H1 (cell line): ENCODE measurements around the gene RNGTT. TPM values are rescaled to one million over a fixed set of nuclear protein-coding genes. Genes with fewer than 3 reads are reported as not detected.

Experiments
- CTCF ChIA-PET: fragments of 300-600 bp; sonication (Branson Sonifier 250); formaldehyde crosslinking; loops from one replicate; lab custom pipeline; 2021; ENCODE audit not compliant: partially characterized antibody; lab: Charles Lee
- POLR2A ChIA-PET: fragments of 300-600 bp; sonication (Branson Sonifier 250); formaldehyde crosslinking; loops from one replicate; lab custom pipeline; 2021; ENCODE audit warnings: inconsistent platforms; ENCODE audit not compliant: partially characterized antibody; lab: Charles Lee
- DNase-seq, 2 experiments: peaks; one replicate each; pipeline versions ENCODE4 v3.0.0 to v3.0.0-alpha.2; 2010 to 2022; ENCODE audit warnings: low spot score in 2 of 2, low read depth in 1 of 2, mixed read lengths in 1 of 2
- FAIRE-seq: peaks from 2 replicates; lab custom pipeline; 2011; peaks lifted over from hg19 to GRCh38; lab: Jason Lieb, UNC
- H2AFZ ChIP-seq: 2 replicates; pipeline ENCODE4 v1.8.1; 2012; ENCODE audit warnings: low read length, inconsistent platforms
- H2AK5ac ChIP-seq: 2 replicates; pipeline ENCODE4 v1.6.1; 2013; ENCODE audit warnings: low read depth, low read length
- H2BK120ac ChIP-seq: replicated peaks from 2 replicates; pipeline ENCODE3; 2013; ENCODE audit warnings: low read depth, low read length, inconsistent platforms
- H2BK12ac ChIP-seq: 2 replicates; pipeline ENCODE4 v1.6.1; 2013; ENCODE audit warnings: low read depth, low read length
- H2BK15ac ChIP-seq: 2 replicates; pipeline ENCODE4 v1.6.1; 2013; ENCODE audit warnings: low read length
- H2BK20ac ChIP-seq: 2 replicates; pipeline ENCODE4 v1.6.1; 2013; ENCODE audit warnings: low read length
- H2BK5ac ChIP-seq: 2 replicates; pipeline ENCODE4 v1.6.1; 2013; ENCODE audit warnings: low read depth, low read length
- H3K14ac ChIP-seq: 2 replicates; pipeline ENCODE4 v1.6.1; 2013; ENCODE audit warnings: inconsistent platforms; ENCODE audit not compliant: insufficient read length
- H3K18ac ChIP-seq: 2 replicates; pipeline ENCODE4 v1.6.1; 2013; ENCODE audit warnings: low read length; ENCODE audit errors: extremely low read depth
- H3K23ac ChIP-seq: 2 replicates; pipeline ENCODE4 v1.6.1; 2013; ENCODE audit warnings: inconsistent platforms; ENCODE audit not compliant: insufficient read length
- H3K23me2 ChIP-seq: 2 replicates; pipeline ENCODE4 v1.6.1; 2013; ENCODE audit warnings: low read depth, low read length
- H3K27ac ChIP-seq: 2 replicates; pipeline ENCODE4 v1.6.1; 2011; ENCODE audit warnings: low read depth, low read length, inconsistent platforms
- H3K27me3 ChIP-seq, 4 experiments: replicated peaks in 1 of 4; 1 replicate in 1 of 4; 2 replicates in 3 of 4; pipeline versions ENCODE4 v1.6.1 to v1.8.1; 2011 to 2013; ENCODE audit warnings: low read length in 3 of 4, mild to moderate bottlenecking in 3 of 4, inconsistent platforms in 2 of 4, mixed read lengths in 2 of 4, moderate library complexity in 1 of 4; ENCODE audit not compliant: control insufficient read depth in 3 of 4, insufficient read depth in 3 of 4; ENCODE audit errors: extremely low read depth in 1 of 4
- H3K36me3 ChIP-seq, 4 experiments: 2 replicates each; pipeline versions ENCODE4 v1.6.1 to v1.8.1; 2011 to 2013; ENCODE audit warnings: mild to moderate bottlenecking in 4 of 4, low read length in 3 of 4, moderate library complexity in 2 of 4, control low read depth in 1 of 4, inconsistent platforms in 1 of 4; ENCODE audit not compliant: insufficient read depth in 4 of 4, control insufficient read depth in 2 of 4
- H3K4ac ChIP-seq: replicated peaks from 2 replicates; pipeline ENCODE3; 2013; ENCODE audit warnings: low read length, low read depth, mixed read lengths, inconsistent platforms; ENCODE audit not compliant: insufficient read length
- H3K4me1 ChIP-seq, 4 experiments: replicated peaks in 1 of 4; 1 replicate in 1 of 4; 2 replicates in 3 of 4; pipeline versions ENCODE4 v1.6.1 to v1.8.1; 2011 to 2013; ENCODE audit warnings: low read length in 3 of 4, inconsistent platforms in 2 of 4, mixed read lengths in 1 of 4; ENCODE audit not compliant: insufficient read depth in 4 of 4, control insufficient read depth in 3 of 4
- H3K4me2 ChIP-seq, 2 experiments: 2 replicates each; pipeline versions ENCODE4 v1.6.1 to v1.8.1; 2011 to 2013; ENCODE audit warnings: low read depth in 2 of 2, low read length in 2 of 2, control low read depth in 1 of 2, inconsistent platforms in 1 of 2, mild to moderate bottlenecking in 1 of 2; ENCODE audit not compliant: insufficient read depth in 1 of 2
- H3K4me3 ChIP-seq, 4 experiments: fragments of 200-600, 300-600 bp in 1 of 4; sonication (generic), shearing (Covaris generic), sonication (Bioruptor Twin) in 1 of 4; 2 replicates each; pipeline versions ENCODE4 v1.5.1 to v1.8.1; 2011 to 2016; ENCODE audit warnings: low read length in 4 of 4, low read depth in 3 of 4, control low read depth in 2 of 4, inconsistent platforms in 2 of 4, mild to moderate bottlenecking in 2 of 4, mixed read lengths in 1 of 4, moderate library complexity in 1 of 4; ENCODE audit not compliant: insufficient read depth in 2 of 4; ENCODE audit errors: extremely low read depth in 1 of 4
- H3K56ac ChIP-seq: replicated peaks from 2 replicates; pipeline ENCODE3; 2013; ENCODE audit warnings: low read depth, mild to moderate bottlenecking, mixed read lengths, low read length, inconsistent platforms; ENCODE audit not compliant: insufficient read length
- H3K79me1 ChIP-seq: 2 replicates; pipeline ENCODE4 v1.6.1; 2013; ENCODE audit warnings: low read depth, low read length, control low read depth
- H3K79me2 ChIP-seq, 2 experiments: 2 replicates each; pipeline versions ENCODE4 v1.6.1 to v1.8.1; 2012 to 2013; ENCODE audit warnings: low read length in 2 of 2, mild to moderate bottlenecking in 2 of 2, inconsistent platforms in 1 of 2; ENCODE audit not compliant: insufficient read depth in 2 of 2, control insufficient read depth in 1 of 2
- H3K9ac ChIP-seq, 4 experiments: replicated peaks in 1 of 4; 1 replicate in 1 of 4; 2 replicates in 3 of 4; pipeline versions ENCODE4 v1.6.1 to v1.8.1; 2011 to 2013; ENCODE audit warnings: low read depth in 3 of 4, low read length in 3 of 4, control low read depth in 2 of 4, mild to moderate bottlenecking in 2 of 4, moderate library complexity in 2 of 4, inconsistent platforms in 1 of 4; ENCODE audit errors: extremely low read depth in 1 of 4
- H3K9me3 ChIP-seq, 2 experiments: 2 replicates each; pipeline versions ENCODE4 v1.6.1 to v1.8.1; 2012 to 2013; ENCODE audit warnings: mild to moderate bottlenecking in 2 of 2, moderate library complexity in 2 of 2, control low read depth in 1 of 2, inconsistent platforms in 1 of 2, low read depth in 1 of 2, low read length in 1 of 2, mixed read lengths in 1 of 2; ENCODE audit not compliant: insufficient read depth in 2 of 2
- H4K20me1 ChIP-seq, 2 experiments: replicated peaks in 1 of 2; 2 replicates each; pipeline versions ENCODE3 to v1.8.1; 2011 to 2013; ENCODE audit warnings: inconsistent platforms in 2 of 2, low read length in 2 of 2, mild to moderate bottlenecking in 1 of 2; ENCODE audit not compliant: insufficient read depth in 2 of 2, control insufficient read depth in 1 of 2
- H4K5ac ChIP-seq: 2 replicates; pipeline ENCODE4 v1.6.1; 2013; ENCODE audit warnings: low read length, low read depth, mixed read lengths, inconsistent platforms; ENCODE audit not compliant: insufficient read length
- H4K8ac ChIP-seq: 2 replicates; pipeline ENCODE4 v1.8.0; 2013; ENCODE audit warnings: mild to moderate bottlenecking, moderate library complexity, low read length, inconsistent platforms; ENCODE audit not compliant: insufficient read depth; ENCODE audit errors: extremely low read depth
- H4K91ac ChIP-seq: replicated peaks from 2 replicates; pipeline ENCODE3; 2013; ENCODE audit warnings: low read length, mixed read lengths, inconsistent platforms; ENCODE audit not compliant: insufficient read length
- ATF3 ChIP-seq: IDR thresholded peaks from 2 replicates; pipeline ENCODE4 v1.6.1; 2011; ENCODE audit warnings: low read depth, mild to moderate bottlenecking, low read length; ENCODE audit not compliant: insufficient read depth
- BRCA1 ChIP-seq: IDR thresholded peaks from 2 replicates; pipeline ENCODE4 v1.6.1; 2012; ENCODE audit warnings: low read depth, low read length, improper control_type of control experiment
- CBX8 ChIP-seq: fragments of 300-800, 300-1000 bp; sonication (generic); IDR thresholded peaks from 2 replicates; pipeline ENCODE4 v1.7.1; 2016; ENCODE audit warnings: low read depth, low read length, borderline replicate concordance
- CHD1 ChIP-seq: IDR thresholded peaks from 2 replicates; pipeline ENCODE4 v1.6.1; 2012; ENCODE audit warnings: low read depth, low read length, improper control_type of control experiment
- CHD2 ChIP-seq: IDR thresholded peaks from 2 replicates; pipeline ENCODE4 v1.6.1; 2012; ENCODE audit warnings: low read length, improper control_type of control experiment
- EGR1 ChIP-seq: IDR thresholded peaks from 2 replicates; pipeline ENCODE4 v1.6.1; 2011; ENCODE audit warnings: low read depth, low read length, borderline replicate concordance
- KDM1A ChIP-seq: fragments of 200-600, 300-600 bp; sonication (generic); IDR thresholded peaks from 2 replicates; pipeline ENCODE4 v1.7.1; 2016; ENCODE audit warnings: mild to moderate bottlenecking, low read length, borderline replicate concordance
- NRF1 ChIP-seq: IDR thresholded peaks from 2 replicates; pipeline ENCODE4 v1.6.1; 2011; ENCODE audit warnings: mild to moderate bottlenecking, low read depth, low read length, improper control_type of control experiment
- POLR2AphosphoS5 ChIP-seq: IDR thresholded peaks from 2 replicates; pipeline ENCODE4 v1.6.1; 2011; ENCODE audit warnings: low read depth, low read length
- SIRT6 ChIP-seq: IDR thresholded peaks from one replicate; pipeline ENCODE4 v1.7.1; 2012; ENCODE audit warnings: low read length, inconsistent platforms
- SP1 ChIP-seq: IDR thresholded peaks from 2 replicates; pipeline ENCODE4 v1.6.1; 2011; ENCODE audit warnings: low read depth, low read length
- SP4 ChIP-seq: IDR thresholded peaks from 2 replicates; pipeline ENCODE4 v1.6.1; 2012; ENCODE audit warnings: low read length, inconsistent platforms
- SRF ChIP-seq: IDR thresholded peaks from 2 replicates; pipeline ENCODE4 v1.6.1; 2011; ENCODE audit warnings: mild to moderate bottlenecking, low read depth, low read length, moderate library complexity
- ZNF274 ChIP-seq: IDR thresholded peaks from 2 replicates; pipeline ENCODE4 v1.7.0; 2012; ENCODE audit warnings: low read length, borderline replicate concordance; ENCODE audit errors: extremely low read depth
- WGBS, 2 experiments: shearing (Covaris generic) in 1 of 2; methylation state at CpG; one replicate each; pipeline versions ENCODE4 v1.1.6 to v1.1.7; 2013 to 2015; ENCODE audit warnings: low lambda C conversion rate in 2 of 2, mixed read lengths in 2 of 2, inconsistent platforms in 1 of 2, low coverage in 1 of 2, missing lambda C conversion rate in 1 of 2; ENCODE audit not compliant: insufficient replicate concordance in 2 of 2, insufficient coverage in 1 of 2, insufficient read length in 1 of 2; ENCODE audit errors: extremely low coverage in 1 of 2, missing lambda C conversion rate in 1 of 2; 5-methylcytosine and 5-hydroxymethylcytosine counted together
- polyA plus RNA-seq, 7 experiments: library from polyadenylated mRNA; depleted of rRNA in 3 of 7; stranded (reverse) in 5 of 7; unstranded in 2 of 7; fragments of >200 nt in 5 of 7; fragments of 200-250 nt in 2 of 7; gene quantifications; 1 replicate in 5 of 7; 2 replicates in 1 of 7; 4 replicates in 1 of 7; pipeline versions ENCODE4 v1.2.1 to v1.2.3, GENCODE V29; 2011 to 2013; ENCODE audit warnings: missing spikeins in 2 of 7, mixed read lengths in 2 of 7
- total RNA-seq: library from RNA; stranded (reverse); fragmentation: NEBNext Ultra II Directional; extraction: Animal tissue kit (Norgen Biotek cat#: 25700); gene quantifications from 2 replicates; pipeline ENCODE4 v1.2.1, GENCODE V29; 2021

Gene RNGTT
- total and polyA plus RNA-seq, 2 of the 8 experiments (the other 6 are each of a cell fraction or from before 2014, with no cell fraction given): 3.6 to 21.2 TPM

GRCh38 chr6:88953550-88954386, 9.7 kb downstream of the RNGTT start:
- CTCF ChIA-PET: interaction anchor here (1.2 kb wide), 1 partner anchor 9 kb away, joined by 3 read pairs; no protein-coding TSS in a partner anchor
- H3K18ac ChIP-seq: no peak overlapping the region
- H3K36me3 ChIP-seq: no peaks in the 10 kb centered on the region; a peak in 1 of 8 replicates
- H3K56ac ChIP-seq: no peak overlapping the region
- H3K14ac ChIP-seq: no peak overlapping the region
- H3K27me3 ChIP-seq: no peaks in the 10 kb centered on the region
- H3K9me3 ChIP-seq: no peaks in the 10 kb centered on the region
- WGBS, 2 experiments: 75% methylated on average over 2 of the region's 2 CpGs; no CpG with 5 or more reads in 1 of the 2 experiments
- no peak overlapping the region for H3K4me3 ChIP-seq
- no peak overlapping the region for H2BK5ac ChIP-seq
- H3K4ac ChIP-seq: no peak overlapping the region
- FAIRE-seq: no peak
- no peak overlapping the region for H3K4me2 ChIP-seq
- no peak overlapping the region for H2AFZ ChIP-seq
- peaks cover 2% of the 10 kb centered on the region; the same call in 1 of the 2 replicates for H3K79me1 ChIP-seq
- no peak overlapping the region for H2AK5ac ChIP-seq
- no peak overlapping the region for H2BK120ac ChIP-seq
- no peak overlapping the region for H4K8ac ChIP-seq
- no peak overlapping the region for H2BK20ac ChIP-seq
- no peak overlapping the region for H4K5ac ChIP-seq
- no peaks in the 10 kb centered on the region for H4K20me1 ChIP-seq
- no peak for DNase-seq
- no peak overlapping the region for H4K91ac ChIP-seq
- H3K4me1 ChIP-seq: no peaks in the 10 kb centered on the region
- no peak overlapping the region for H3K23ac ChIP-seq
- POLR2A ChIA-PET: no interaction called here
- no peak overlapping the region for H2BK15ac ChIP-seq
- H3K9ac ChIP-seq: no peak overlapping the region
- H2BK12ac ChIP-seq: no peak overlapping the region
- no peak overlapping the region for H3K27ac ChIP-seq
- 0 out of 2 replicates have a peak, but pooled peaks cover 2% of the 10 kb centered on the region for H3K23me2 ChIP-seq
- peaks cover 0 to 73% of the 10 kb centered on the region in 2 experiments; a peak in 2 of 4 replicates for H3K79me2 ChIP-seq
- TF ChIP-seq SP1: no peak
- TF ChIP-seq NRF1: no peak
- no peak for TF ChIP-seq SRF
- no peak for TF ChIP-seq SP4
- no peak for TF ChIP-seq POLR2AphosphoS5
- TF ChIP-seq EGR1: no peak
- no peak for TF ChIP-seq CBX8
- no peak for TF ChIP-seq CHD1
- no peak for TF ChIP-seq CHD2
- no peak for TF ChIP-seq ATF3
- no peak for TF ChIP-seq SIRT6
- TF ChIP-seq BRCA1: no peak
- TF ChIP-seq ZNF274: no peak
- no peak for TF ChIP-seq KDM1A
